Lung (tissue), 12 donors: ENCODE results near the gene RNF126. TPM values are rescaled to one million over a fixed set of nuclear protein-coding genes. Genes with fewer than 3 reads are reported as not detected.

Source experiments
- ATAC-seq: fragments of 200-7000 bp; cut with Tn5 transposase; one replicate; pipeline ENCODE4 v1.9.1; 2020; ENCODE audit warnings: moderate number of reproducible peaks; ENCODE audit not compliant: insufficient read depth, low FRiP score
- DNase-seq, 3 donors: peaks; one replicate each; pipeline ENCODE4 v3.0.0-alpha.2; 2013 to 2017
- H3K27ac ChIP-seq, 2 donors: one replicate each; pipeline ENCODE4 v1.5.1; 2013; ENCODE audit warnings: mild to moderate bottlenecking in 2 of 2, moderate library complexity in 2 of 2, control low read depth in 1 of 2, inconsistent platforms in 1 of 2, low read depth in 1 of 2, low read length in 1 of 2
- H3K27me3 ChIP-seq, 3 donors: one replicate each; pipeline ENCODE4 v1.5.1; 2013; ENCODE audit warnings: low read length in 2 of 3; ENCODE audit not compliant: control insufficient read depth in 3 of 3, insufficient read depth in 3 of 3
- H3K36me3 ChIP-seq, 4 donors: one replicate each; pipeline ENCODE4 v1.5.1; 2013; ENCODE audit warnings: low read length in 4 of 4, mild to moderate bottlenecking in 1 of 4, moderate library complexity in 1 of 4; ENCODE audit not compliant: control insufficient read depth in 4 of 4, insufficient read depth in 4 of 4
- H3K4me1 ChIP-seq, 5 donors: one replicate each; pipeline ENCODE4 v1.5.1; 2013; ENCODE audit warnings: low read length in 5 of 5, mild to moderate bottlenecking in 2 of 5, moderate library complexity in 1 of 5; ENCODE audit not compliant: control insufficient read depth in 5 of 5, insufficient read depth in 5 of 5
- H3K4me3 ChIP-seq: one replicate; pipeline ENCODE4 v1.5.1; 2013; ENCODE audit warnings: mild to moderate bottlenecking, control low read depth, moderate library complexity
- H3K9ac ChIP-seq, 2 donors: one replicate each; pipeline ENCODE4 v1.5.1; 2013; ENCODE audit warnings: low read length in 2 of 2, control low read depth in 1 of 2; ENCODE audit not compliant: insufficient read depth in 1 of 2
- H3K9me3 ChIP-seq, 4 donors: one replicate each; pipeline ENCODE4 v1.5.1; 2013; ENCODE audit warnings: low read length in 3 of 4, mild to moderate bottlenecking in 1 of 4, moderate library complexity in 1 of 4; ENCODE audit not compliant: control insufficient read depth in 4 of 4, insufficient read depth in 3 of 4
- CTCF ChIP-seq: IDR thresholded peaks from 2 replicates; pipeline ENCODE4 v1.5.1; 2012; ENCODE audit warnings: mild to moderate bottlenecking; ENCODE audit errors: control extremely low read depth, extremely low read depth
- WGBS, 2 donors: extraction: QIAGEN DNeasy Blood & Tissue Kit; methylation state at CpG; one replicate each; pipeline ENCODE4 v1.1.7; 2013; 5-methylcytosine and 5-hydroxymethylcytosine counted together
- polyA plus RNA-seq, 2 donors: library from polyadenylated mRNA; stranded (reverse); fragments of 200-250 nt; gene quantifications; one replicate each; pipeline ENCODE4 v1.2.1, GENCODE V29; 2013
- total RNA-seq, 2 donors: library from RNA; depleted of rRNA in 1 of 2; stranded (reverse); fragments of >200 nt in 1 of 2; gene quantifications; one replicate each; pipeline ENCODE4 v1.2.1, GENCODE V29; 2014 to 2021
- donor health status: control.
- donor health status: control.
- donor health status: Bipolar disorder and iron deficiency.
- donor health status: healthy.
- donor health status: DM: yes; HTN: yes; CAD: no.

RNF126 gene
- total and polyA plus RNA-seq, 4 donors: 18.1 to 46.2 (median 37.1) TPM

- Histone ChIP-seq H3K27ac (no peak overlapping the region), H3K9me3 (no peaks in the 10 kb centered on the region), H3K9ac (no peak overlapping the region), H3K4me3 (no peak overlapping the region), H3K27me3 (no peaks in the 10 kb centered on the region), H3K4me1 (no peaks in the 10 kb centered on the region), H3K36me3 (peaks cover 2 to 80% (median 12%) of the 10 kb centered on the region in 4 donors)
- DNase-seq (no peak), ATAC-seq (no peak)
- TF ChIP-seq CTCF: no peak
- 91 to 94% methylated on average over 53 of the region's 53 CpGs for WGBS, 2 donors
These were observed 13.9 kb downstream of the RNF126 start for GRCh38 chr19:648904-649801.

- 95% methylated on average over 26 to 29 of the region's 29 CpGs for WGBS, 2 donors
- DNase-seq (no peak), ATAC-seq (peak; percentile 5)
These were observed 14.7 kb downstream of the RNF126 start for GRCh38 chr19:648305-648704.

GRCh38 chr19:647566-648284 is 15.3 kb downstream of the RNF126 start:
- 95% methylated on average over 52 of the region's 52 CpGs for whole genome bisulfite sequencing, 2 donors
- no peak for TF ChIP-seq CTCF
- no peak overlapping the region for H3K9ac ChIP-seq
- no peak overlapping the region for H3K27ac ChIP-seq
- no peaks in the 10 kb centered on the region for H3K4me1 ChIP-seq
- no peaks in the 10 kb centered on the region for H3K9me3 ChIP-seq
- DNase-seq (no peak), ATAC-seq (no peak)
- peaks cover 0 to 70% (median 10%) of the 10 kb centered on the region in 4 donors for H3K36me3 ChIP-seq
- no peak overlapping the region for H3K4me3 ChIP-seq
- H3K27me3 ChIP-seq: no peaks in the 10 kb centered on the region

More at GRCh38 chr19:648305-648704, 14.7 kb downstream of the RNF126 start:
- H3K9me3 ChIP-seq: no peaks in the 10 kb centered on the region
- H3K27me3 ChIP-seq: no peaks in the 10 kb centered on the region
- TF ChIP-seq CTCF: no peak
- H3K4me1 ChIP-seq: no peaks in the 10 kb centered on the region
- H3K9ac ChIP-seq: no peak overlapping the region
- H3K4me3 ChIP-seq: no peak overlapping the region
- H3K27ac ChIP-seq: no peak overlapping the region
- peaks cover 0 to 73% (median 11%) of the 10 kb centered on the region in 4 donors for H3K36me3 ChIP-seq
